GM21360 (cell line): ENCODE data around the gene BEND2.
"Not testable (repeated sequence)": the region's sequence is repeated elsewhere in the genome, so short reads cannot be mapped to it uniquely, and the experiment has no call there.

Experiments used
- ATAC-seq: cut with Tn5 transposase; IDR thresholded peaks from one replicate; pipeline ENCODE4 v1.9.1; 2021; ENCODE audit warnings: mild to moderate bottlenecking, moderate library complexity; ENCODE audit not compliant: unreplicated experiment

The BEND2 gene

GRCh38 chrX:18220786-18221185 is at the start of gene BEND2:
Gene BEND2 (minus strand): TSS chrX:18220886. CDS start chrX:18220750, 136 bp downstream.
- ATAC-seq, result no peak

- no peak for ATAC-seq
These were observed 34.4 kb upstream of the BEND2 start for GRCh38 chrX:18255059-18255458.

- ATAC-seq, result no peak
These were observed 32.1 kb upstream of the BEND2 start for GRCh38 chrX:18252644-18253359.

GRCh38 chrX:18229646-18230045 is 9.0 kb upstream of the BEND2 start:
- ATAC-seq, result not testable (repeated sequence)

DNA sequence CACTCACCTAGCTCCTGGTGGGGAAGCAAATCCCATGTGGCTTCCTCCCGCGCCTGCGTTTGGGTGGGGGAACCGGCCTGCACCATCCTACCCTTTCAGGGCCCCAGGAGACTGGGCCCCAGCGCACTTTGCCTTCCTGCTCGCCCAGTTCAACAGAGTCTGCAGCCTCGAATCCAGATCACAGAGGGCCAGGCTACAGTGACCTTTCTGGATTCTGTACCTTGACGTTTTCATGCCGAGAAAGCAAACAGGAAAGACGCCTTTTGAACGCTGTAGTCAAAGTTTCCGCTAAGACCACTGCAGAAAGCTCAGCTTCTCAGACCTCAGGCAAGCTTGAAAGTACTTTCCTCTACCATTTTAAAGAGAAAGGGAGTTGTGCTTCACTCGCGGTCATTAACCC is 7.4 kb upstream of the BEND2 start:
- no peak for ATAC-seq

DNA sequence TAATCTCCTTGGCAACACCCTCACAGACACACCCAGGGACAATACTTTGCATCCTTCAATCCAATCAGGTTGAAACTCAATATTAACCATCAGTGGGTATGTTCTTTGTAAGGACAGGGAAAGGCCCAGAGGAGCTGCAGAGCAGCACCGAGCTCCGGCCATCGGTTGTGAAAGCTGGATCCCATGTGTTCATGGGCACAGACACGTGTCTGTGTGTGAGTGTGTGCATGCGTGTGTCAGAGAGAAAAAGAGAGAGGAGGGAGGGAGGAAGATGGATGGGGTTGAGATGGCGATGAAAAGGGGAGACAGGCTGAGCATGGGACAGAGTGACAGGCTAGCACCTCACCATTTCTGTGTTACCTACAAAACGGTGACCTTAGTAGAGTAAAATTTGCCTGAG is 6.8 kb upstream of the BEND2 start:
- no peak for ATAC-seq

GRCh38 chrX:18210470-18210869 is 10.2 kb downstream of the BEND2 start:
- no peak for ATAC-seq

DNA sequence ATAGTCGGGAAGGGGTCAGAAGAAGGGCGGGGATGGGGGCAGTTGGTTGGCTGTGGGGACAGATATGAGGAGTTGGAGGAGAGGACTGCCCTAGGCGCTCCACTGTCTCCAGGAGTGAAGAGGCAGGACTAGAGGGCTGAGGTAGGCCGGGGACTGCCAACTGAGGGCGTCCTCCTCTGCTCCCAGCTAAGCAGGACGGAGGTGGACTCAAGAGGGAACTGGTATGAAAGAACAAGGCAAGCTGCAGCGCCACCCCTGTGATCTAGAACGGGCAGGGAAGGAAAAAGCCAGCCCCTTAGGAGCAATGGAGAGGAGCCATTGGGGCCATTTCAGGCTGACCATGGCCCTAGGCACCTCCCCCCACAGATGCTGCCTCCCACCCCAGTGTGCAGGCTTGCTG is 14.0 kb downstream of the BEND2 start:
- no peak for ATAC-seq

DNA sequence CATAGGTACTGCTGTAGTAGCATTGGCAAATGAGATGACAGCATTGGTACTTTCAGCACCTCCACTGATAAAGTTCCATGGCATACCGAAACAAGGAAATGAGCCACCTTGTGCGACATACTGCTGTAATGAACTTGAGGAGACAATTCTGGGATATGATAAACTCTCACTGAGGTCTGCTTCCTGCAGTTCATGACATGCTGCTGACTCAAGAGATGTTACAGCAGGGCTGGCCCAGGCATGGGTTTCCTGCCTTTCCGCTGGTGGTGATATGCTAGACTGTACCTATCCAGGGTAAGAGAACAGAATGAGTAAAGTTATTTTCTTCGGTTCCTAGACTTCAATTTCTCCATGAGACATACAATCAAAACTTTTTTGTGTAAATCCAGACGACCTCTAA is 17.1 kb downstream of the BEND2 start:
- no peak for ATAC-seq

DNA sequence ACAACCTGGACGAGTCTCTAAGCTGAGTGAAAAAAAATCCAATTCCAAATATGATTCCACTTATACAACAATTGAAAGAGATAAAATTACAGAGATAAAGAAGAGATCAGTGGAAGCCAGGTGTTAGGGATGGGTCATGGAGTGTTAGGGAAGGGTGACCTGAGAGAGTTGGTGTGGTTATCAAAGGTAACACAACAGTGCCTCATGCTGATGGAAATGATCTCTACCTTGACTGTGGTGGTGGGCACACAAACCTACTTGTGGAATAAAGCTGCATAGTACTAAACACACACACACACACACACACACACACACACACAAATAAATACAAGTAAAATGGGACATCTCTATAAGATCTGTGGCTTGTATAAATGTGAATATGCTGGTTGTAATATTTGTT is 26.0 kb downstream of the BEND2 start:
- ATAC-seq, result no peak

DNA sequence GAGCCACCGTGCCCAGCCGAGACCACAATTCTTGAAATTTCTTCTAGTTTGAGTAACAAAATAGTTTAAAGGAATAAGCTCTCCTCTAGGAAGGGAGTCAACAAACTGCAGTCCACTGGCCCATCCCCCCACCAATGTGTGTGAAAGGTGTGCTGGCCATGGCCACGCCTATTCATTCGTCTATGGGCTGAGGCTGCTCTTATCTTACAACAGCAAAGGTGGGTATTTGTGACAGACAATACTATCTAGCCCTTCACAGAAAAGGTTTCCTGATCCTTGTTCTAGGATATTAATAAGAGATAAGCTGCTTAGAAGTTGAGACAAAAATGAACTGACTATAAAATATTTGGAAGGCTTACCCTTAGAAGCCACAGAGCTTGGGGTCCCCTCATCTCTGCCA is 41.2 kb downstream of the BEND2 start:
- ATAC-seq, result no peak

DNA sequence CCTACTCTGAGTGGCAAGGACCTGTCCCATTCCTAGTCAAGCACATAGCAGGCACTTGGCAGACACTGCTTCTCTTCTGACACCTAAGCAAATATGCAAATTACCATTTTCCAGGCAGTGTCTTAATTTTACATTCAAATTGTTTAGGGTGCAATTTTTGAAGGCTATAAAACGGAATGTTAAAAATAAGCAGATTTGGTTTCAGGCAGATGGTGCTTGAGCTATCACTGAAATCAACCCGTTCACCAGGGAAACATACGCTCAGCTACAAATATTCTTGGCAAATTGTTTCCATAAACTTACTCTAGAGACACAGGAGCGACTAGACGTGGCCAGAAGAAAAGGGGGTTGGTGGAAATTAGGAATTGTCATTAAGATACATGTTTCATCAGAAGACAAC is 45.7 kb downstream of the BEND2 start:
- no peak for ATAC-seq

GRCh38 chrX:18174209-18174608 is 46.5 kb downstream of the BEND2 start:
- no peak for ATAC-seq

GRCh38 chrX:18173494-18174180 is 47.0 kb downstream of the BEND2 start:
- ATAC-seq, result no peak

DNA sequence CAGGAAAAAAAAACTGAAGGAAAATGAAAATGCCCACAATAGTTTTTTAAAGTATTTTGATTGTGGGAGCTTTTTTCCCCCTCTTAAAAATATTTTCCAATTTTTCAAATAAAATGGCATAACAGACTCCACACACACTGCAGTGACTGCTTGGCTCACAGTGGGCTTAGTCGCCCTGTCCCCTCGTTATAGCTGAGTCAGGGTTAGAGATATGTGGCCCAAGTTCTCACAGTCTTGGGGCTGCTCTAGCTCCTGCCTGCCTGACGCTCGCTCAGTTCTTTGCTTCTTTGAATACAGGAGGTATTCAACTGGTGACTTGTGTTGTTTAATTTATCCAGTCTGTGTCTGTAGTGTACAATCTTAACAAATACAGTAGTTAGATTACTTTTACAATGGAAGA is 47.7 kb downstream of the BEND2 start:
- no peak for ATAC-seq

DNA sequence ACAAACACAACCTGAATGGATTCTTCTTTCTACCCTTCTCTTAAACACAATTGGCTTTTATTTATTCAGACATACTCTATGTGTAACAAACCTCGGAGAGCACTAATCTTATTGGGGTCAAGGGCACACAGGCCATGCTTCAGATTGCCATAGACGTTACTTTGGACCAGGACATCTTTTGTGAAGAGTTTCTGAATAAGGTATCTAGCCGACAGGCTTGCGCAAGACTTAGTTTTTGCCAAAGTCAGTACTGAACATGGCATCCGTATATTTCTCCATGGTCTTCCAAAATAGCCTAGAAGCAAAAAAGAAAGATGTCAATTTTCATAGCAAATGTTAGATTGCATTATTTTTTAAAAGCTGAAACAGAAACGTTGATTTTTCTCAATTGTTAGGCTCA is 49.8 kb downstream of the BEND2 start:
- no peak for ATAC-seq

DNA sequence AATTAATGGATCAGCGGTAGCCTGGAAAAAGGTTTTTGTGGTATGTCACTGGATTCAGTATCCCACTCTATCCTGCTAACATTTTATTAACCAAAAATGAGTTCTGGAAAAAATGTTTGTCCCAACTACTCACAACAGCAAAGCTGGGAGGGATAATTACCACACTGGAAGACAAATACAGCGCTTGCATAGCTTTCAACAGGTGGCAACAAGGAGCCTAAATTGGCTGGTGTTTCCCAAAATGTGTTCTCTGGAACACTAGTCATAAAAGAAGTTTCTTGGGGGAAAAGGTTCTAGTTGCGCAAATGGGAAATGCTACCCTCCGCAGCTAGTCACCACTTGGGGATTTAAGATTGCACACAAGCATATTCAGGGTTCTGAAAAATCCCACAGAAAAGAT is 54.6 kb downstream of the BEND2 start:
- no peak for ATAC-seq

DNA sequence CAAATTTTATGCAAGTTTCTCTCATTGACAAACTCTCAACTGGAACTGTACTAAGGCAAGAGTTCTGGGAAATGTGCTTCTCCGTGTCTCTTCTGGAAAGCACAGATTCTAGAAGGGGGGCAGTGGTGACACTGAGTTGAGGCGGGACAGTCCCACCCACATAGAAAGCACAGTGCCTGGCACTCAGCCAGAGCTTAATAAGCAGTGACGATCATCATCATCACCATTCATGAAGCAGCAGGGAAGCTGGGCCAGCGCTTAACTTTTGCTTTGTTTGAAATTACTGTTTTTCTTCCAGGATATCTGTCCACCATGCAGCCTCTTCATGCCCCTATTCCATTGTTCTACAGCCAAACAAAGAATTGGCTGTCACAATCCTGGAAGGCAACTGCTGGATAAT is 60.3 kb downstream of the BEND2 start:
- ATAC-seq, result no peak

- ATAC-seq, result no peak
These were observed 61.7 kb downstream of the BEND2 start for GRCh38 chrX:18158963-18159362.

GRCh38 chrX:18151649-18152048 is 69.0 kb downstream of the BEND2 start:
- no peak for ATAC-seq

- ATAC-seq, result no peak
These were observed 69.5 kb downstream of the BEND2 start for GRCh38 chrX:18151157-18151556.

DNA sequence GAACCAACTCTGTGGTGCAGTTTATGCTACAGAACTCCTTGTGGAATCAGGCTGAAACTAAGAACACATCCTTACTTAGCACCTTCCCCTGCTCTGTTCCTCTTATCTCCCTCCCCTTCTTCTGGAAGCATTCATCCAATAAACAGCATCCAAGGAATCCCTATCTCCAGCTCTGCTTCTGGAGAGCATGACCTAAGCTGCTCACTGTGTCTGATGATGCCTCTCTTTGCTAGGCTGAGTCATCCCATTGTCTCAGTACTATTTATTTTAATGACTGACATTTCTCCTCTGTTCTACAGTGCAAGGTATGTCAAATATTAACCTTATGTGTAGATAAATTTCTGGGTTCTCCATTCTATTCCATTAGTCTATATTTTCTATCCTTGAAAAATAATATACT is 71.2 kb downstream of the BEND2 start:
- ATAC-seq, result no peak

DNA sequence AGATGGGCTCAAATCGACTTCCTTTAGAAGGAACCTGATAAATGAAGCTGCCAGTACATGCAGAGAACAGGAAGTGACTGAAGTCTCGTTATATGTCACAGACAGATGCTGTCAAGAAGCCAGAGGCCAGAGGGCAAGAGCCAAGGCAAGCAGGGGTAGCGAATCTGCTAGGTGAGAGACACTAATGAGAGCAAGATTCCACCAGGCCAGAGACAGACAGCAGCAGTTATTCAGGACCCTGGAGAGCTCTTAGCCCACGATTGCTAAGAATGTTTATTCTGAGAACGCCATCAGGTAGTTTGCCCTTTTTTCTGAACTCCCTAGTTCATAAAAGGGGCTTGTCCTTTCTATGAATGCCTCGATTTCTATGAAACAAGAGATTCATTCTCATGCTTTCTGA is 73.7 kb downstream of the BEND2 start:
- ATAC-seq, result no peak
